ENCODE results near the gene PKP4.

PKP4 gene

GRCh38 chr2:158719403-158719802 lies 262.7 kb downstream of the PKP4 start:
- no peak for TF ChIP-seq CTCF (IDR thresholded peaks at IDR 0.05; ENCODE audit: insufficient read depth, low read depth, low read length, missing control alignments)
- H3K4me3 ChIP-seq (ENCODE audit: low read length): no peak overlapping the region
- DNase-seq (ENCODE audit: low read depth): no peak

GRCh38 chr2:158722266-158723105 lies 265.7 kb downstream of the PKP4 start:
- no peak for TF ChIP-seq CTCF (IDR thresholded peaks at IDR 0.05; ENCODE audit: insufficient read depth, low read depth, low read length, missing control alignments)
- no peak overlapping the region for H3K4me3 ChIP-seq (ENCODE audit: low read length)
- peak; percentile 34 for DNase-seq (ENCODE audit: low read depth)

GRCh38 chr2:158723181-158723838 lies 266.6 kb downstream of the PKP4 start:
- no peak overlapping the region for H3K4me3 ChIP-seq (ENCODE audit: low read length)
- DNase-seq (ENCODE audit: low read depth): no peak
- TF ChIP-seq CTCF (IDR thresholded peaks at IDR 0.05; ENCODE audit: insufficient read depth, low read depth, low read length, missing control alignments): no peak

- TF ChIP-seq CTCF (IDR thresholded peaks at IDR 0.05; ENCODE audit: insufficient read depth, low read depth, low read length, missing control alignments): peak; percentile 43
- no peak overlapping the region for H3K4me3 ChIP-seq (ENCODE audit: low read length)
- peak; percentile 64 for DNase-seq (ENCODE audit: low read depth)
Observed at GRCh38 chr2:158723921-158724802, 267.4 kb downstream of the PKP4 start.

- DNase-seq (ENCODE audit: low read depth): peak; percentile 60
- TF ChIP-seq CTCF (IDR thresholded peaks at IDR 0.05; ENCODE audit: insufficient read depth, low read depth, low read length, missing control alignments): no peak
- no peak overlapping the region for H3K4me3 ChIP-seq (ENCODE audit: low read length)
Observed at GRCh38 chr2:158724803-158725381, 268.1 kb downstream of the PKP4 start.

- TF ChIP-seq CTCF (IDR thresholded peaks at IDR 0.05; ENCODE audit: insufficient read depth, low read depth, low read length, missing control alignments): no peak
- DNase-seq (ENCODE audit: low read depth): peak; percentile 40
- no peak overlapping the region for H3K4me3 ChIP-seq (ENCODE audit: low read length)
Observed at GRCh38 chr2:158725441-158725891, 268.7 kb downstream of the PKP4 start.

All from epithelial cell of esophagus (primary cell).